SKM-1 (cell line): ENCODE measurements around the gene BLTP1.

Experiments
- DNase-seq: peaks from one replicate; lab custom pipeline; 2025; ENCODE audit not compliant: unreplicated experiment; lab: John Stamatoyannopoulos, UW

Gene BLTP1

GRCh38 chr4:122163767-122164166, 11.6 kb downstream of the BLTP1 start:
- no peak for DNase-seq

- no peak for DNase-seq
Measured at GRCh38 chr4:122167369-122167768, 15.2 kb downstream of the BLTP1 start.

DNA sequence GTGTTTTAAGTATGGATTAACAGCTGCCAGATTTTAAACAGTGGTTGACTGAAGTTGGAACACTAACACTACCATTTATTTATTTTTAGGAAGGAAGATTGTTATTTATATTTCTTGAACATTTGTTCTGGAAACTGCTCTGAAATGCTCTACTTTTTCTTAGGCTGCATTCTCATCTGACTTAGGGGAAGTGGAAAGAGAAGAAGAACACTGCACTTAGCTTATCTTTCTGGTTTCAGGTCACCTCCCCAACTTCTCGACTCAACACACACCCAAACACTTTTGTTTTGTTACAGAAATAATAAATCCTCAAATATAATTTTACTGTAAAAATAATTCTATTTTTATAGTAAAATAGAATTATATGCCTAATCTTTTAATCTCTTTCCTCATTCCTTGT, 18.6 kb downstream of the BLTP1 start:
- no peak for DNase-seq

- no peak for DNase-seq
Measured at GRCh38 chr4:122171323-122171722, 19.2 kb downstream of the BLTP1 start.

DNA sequence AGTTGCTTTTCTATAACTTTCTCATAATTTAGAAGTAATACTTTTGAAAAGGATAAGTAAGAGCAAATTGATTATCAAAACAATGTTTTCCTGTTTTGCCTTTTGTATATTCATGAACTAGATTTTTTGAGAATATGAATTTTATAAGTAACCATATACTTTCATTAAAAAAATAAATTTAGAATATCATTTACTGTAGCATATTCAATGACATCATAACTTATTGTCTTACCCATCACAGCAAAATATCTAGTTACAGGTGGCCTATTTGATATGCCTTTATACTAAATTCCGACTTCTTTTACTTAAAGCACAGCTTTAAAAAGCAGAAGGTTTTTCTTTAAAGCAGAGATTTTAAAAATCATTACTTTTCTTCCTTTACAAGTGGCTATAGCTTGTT, 20.1 kb downstream of the BLTP1 start:
- DNase-seq = no peak

DNA sequence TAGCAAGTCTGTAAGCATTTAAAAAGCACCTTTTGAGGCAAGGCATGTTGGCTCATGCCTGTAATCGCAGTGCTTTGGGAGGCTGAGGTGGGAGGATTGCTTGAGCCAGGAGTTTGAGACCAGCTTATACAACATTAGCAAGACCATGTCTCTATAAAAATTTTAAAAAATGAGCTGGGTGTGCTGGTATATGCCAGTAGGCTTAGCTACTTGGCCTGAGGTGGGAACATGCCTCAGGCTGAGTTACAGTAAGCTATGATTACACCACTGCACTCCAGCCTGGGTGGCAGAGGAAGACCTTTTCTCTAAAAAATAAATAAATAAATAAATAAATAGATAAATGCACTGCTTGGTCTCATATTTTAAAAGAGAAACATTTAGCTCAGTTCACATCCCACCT, 26.8 kb downstream of the BLTP1 start:
- no peak for DNase-seq

DNA sequence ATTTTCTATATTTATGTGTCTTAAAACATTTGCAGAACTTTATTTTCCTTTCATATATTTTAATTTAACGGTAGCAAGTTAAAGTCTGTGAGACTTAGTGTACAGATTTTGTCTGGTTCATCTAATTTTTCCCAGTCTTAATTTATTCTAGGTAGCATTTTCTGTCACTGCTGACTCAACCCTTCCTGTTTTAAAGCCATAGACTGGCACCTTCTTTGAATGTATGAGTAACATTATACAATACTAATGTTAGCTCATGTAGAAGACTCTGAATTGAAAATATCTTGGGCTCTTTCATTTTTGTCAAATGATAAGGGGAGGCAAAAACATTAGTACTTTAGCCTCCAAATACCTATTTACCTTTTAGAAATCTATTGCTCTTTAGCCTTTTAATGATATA, 43.6 kb downstream of the BLTP1 start:
- no peak for DNase-seq
